ENCODE data around the gene CUTA. TPM values are rescaled to one million over a fixed set of nuclear protein-coding genes. Genes with fewer than 3 reads are reported as not detected.
"Not testable (repeated sequence)": the region's sequence is repeated elsewhere in the genome, so short reads cannot be mapped to it uniquely, and the experiment has no call there.

CUTA gene
- total RNA-seq, 1 donor from 2014 or later, result 120 TPM

GRCh38 chr6:33412140-33413009 is 5.5 kb downstream of the CUTA start:
- ATAC-seq (no peak), DNase-seq (no peak)
- intact Hi-C loops (cut with micrococcal nuclease), result no loop called here

GRCh38 chr6:33411632-33412005 is 6.3 kb downstream of the CUTA start:
- ATAC-seq (no peak), DNase-seq (no peak)
- intact Hi-C loops (cut with micrococcal nuclease), result no loop called here

- ATAC-seq (peak; percentile 77), DNase-seq (no peak)
- intact Hi-C loops (cut with micrococcal nuclease), result no loop called here
Observed at GRCh38 chr6:33410711-33411631, 6.9 kb downstream of the CUTA start, which contains the start of gene PHF1. PHF1 (plus strand) TSS chr6:33411014; CDS start chr6:33412264, 1,250 bp downstream.

GRCh38 chr6:33410050-33410710 is 7.7 kb downstream of the CUTA start:
- DNase-seq, result peak; percentile 99
- ATAC-seq, result peak; percentile 89
- intact Hi-C loops (cut with micrococcal nuclease), result no loop called here

GRCh38 chr6:33407132-33407718 is 10.7 kb downstream of the CUTA start:
- intact Hi-C loops (cut with micrococcal nuclease), result no loop called here

GRCh38 chr6:33406126-33406525 is 11.8 kb downstream of the CUTA start:
- DNase-seq (no peak), ATAC-seq (no peak)
- intact Hi-C loops (cut with micrococcal nuclease), result no loop called here

More at GRCh38 chr6:33407132-33407718, 10.7 kb downstream of the CUTA start:
- ATAC-seq, result no peak
- DNase-seq, result no peak

- intact Hi-C loops (cut with micrococcal nuclease), result no loop called here
- ATAC-seq (no peak), DNase-seq (no peak)
Observed at GRCh38 chr6:33405386-33405940, 12.4 kb downstream of the CUTA start.

- ATAC-seq (no peak), DNase-seq (no peak)
- intact Hi-C loops (cut with micrococcal nuclease), result no loop called here
Observed at GRCh38 chr6:33404884-33405283, 13.0 kb downstream of the CUTA start.

- DNase-seq; ATAC-seq; intact Hi-C loops (cut with micrococcal nuclease): not testable (repeated sequence)
Observed at GRCh38 chr6:33399881-33400280, 18.0 kb downstream of the CUTA start.

GRCh38 chr6:33398601-33399000 is 19.3 kb downstream of the CUTA start:
- ATAC-seq; intact Hi-C loops (cut with micrococcal nuclease); DNase-seq: not testable (repeated sequence)

GRCh38 chr6:33397541-33397940 is 20.4 kb downstream of the CUTA start:
- DNase-seq, result no peak
- ATAC-seq, result no peak
- intact Hi-C loops (cut with micrococcal nuclease), result no loop called here

GRCh38 chr6:33392979-33393378 is 24.9 kb downstream of the CUTA start:
- no peak for DNase-seq
- intact Hi-C loops (cut with micrococcal nuclease), result no loop called here
- no peak for ATAC-seq

GRCh38 chr6:33392595-33392948 is 25.3 kb downstream of the CUTA start:
- DNase-seq, result no peak
- ATAC-seq, result no peak
- intact Hi-C loops (cut with micrococcal nuclease), result no loop called here

- intact Hi-C loops (cut with micrococcal nuclease), result no loop called here
- no peak for ATAC-seq
- no peak for DNase-seq
Observed at GRCh38 chr6:33391922-33392594, 25.8 kb downstream of the CUTA start.

- peak; percentile 98 for ATAC-seq
- intact Hi-C loops (cut with micrococcal nuclease), result no loop called here
- DNase-seq, result peak; percentile 99
Observed at GRCh38 chr6:33391278-33391921, 26.5 kb downstream of the CUTA start, which contains the start of gene KIFC1. KIFC1 (plus strand) TSS chr6:33391823; CDS start chr6:33391986, 163 bp downstream.

GRCh38 chr6:33390767-33391277 is 27.1 kb downstream of the CUTA start:
- intact Hi-C loops (cut with micrococcal nuclease), result no loop called here
- DNase-seq (no peak), ATAC-seq (no peak)

GRCh38 chr6:33390173-33390572 is 27.7 kb downstream of the CUTA start:
- DNase-seq, result no peak
- intact Hi-C loops (cut with micrococcal nuclease), result no loop called here
- ATAC-seq, result no peak
